Activated naive CD4-positive, alpha-beta T cell treated with anti-CD3 and anti-CD28 coated beads for 36 hours (primary cell): ENCODE results near the gene CAPN5. TPM values are rescaled to one million over a fixed set of nuclear protein-coding genes. Genes with fewer than 3 reads are reported as not detected.

Experiments
- CTCF ChIA-PET: fragments of 350-600 bp; sonication (Branson Sonifier 250); formaldehyde crosslinking; loops from one replicate; lab custom pipeline; 2021; ENCODE audit warnings: antibody characterized with exemption; lab: Charles Lee
- DNase-seq: peaks from one replicate; pipeline ENCODE4 v3.0.0-alpha.2; 2020
- H3K27ac Mint-ChIP-seq: one replicate; pipeline ENCODE4 v1.8.0; 2021; ENCODE audit warnings: mild to moderate bottlenecking, mixed read lengths
- H3K27me3 Mint-ChIP-seq: one replicate; pipeline ENCODE4 v1.8.0; 2021; ENCODE audit warnings: low read depth, mixed read lengths
- H3K36me3 Mint-ChIP-seq: one replicate; pipeline ENCODE4 v1.8.0; 2021; ENCODE audit warnings: low read depth, mixed read lengths
- H3K4me1 Mint-ChIP-seq: one replicate; pipeline ENCODE4 v1.8.0; 2021; ENCODE audit warnings: low read depth, mixed read lengths
- H3K4me3 Mint-ChIP-seq: one replicate; pipeline ENCODE4 v1.8.0; 2021; ENCODE audit warnings: mild to moderate bottlenecking, moderate library complexity, mixed read lengths
- H3K9me3 Mint-ChIP-seq: one replicate; pipeline ENCODE4 v1.8.0; 2021; ENCODE audit warnings: mixed read lengths
- intact Hi-C: fragments of 100-400 bp; cut with micrococcal nuclease; formaldehyde crosslinking; loops from one replicate; pipeline ENCODE4 v1.15.1; 2023
- total RNA-seq, 2 experiments: library from RNA; stranded (reverse); gene quantifications; one replicate each; pipeline ENCODE4 v1.2.3, GENCODE V29; 2021

The CAPN5 gene
- total RNA-seq, 2 experiments from 2014 or later = 0.79 to 1.5 TPM

DNA sequence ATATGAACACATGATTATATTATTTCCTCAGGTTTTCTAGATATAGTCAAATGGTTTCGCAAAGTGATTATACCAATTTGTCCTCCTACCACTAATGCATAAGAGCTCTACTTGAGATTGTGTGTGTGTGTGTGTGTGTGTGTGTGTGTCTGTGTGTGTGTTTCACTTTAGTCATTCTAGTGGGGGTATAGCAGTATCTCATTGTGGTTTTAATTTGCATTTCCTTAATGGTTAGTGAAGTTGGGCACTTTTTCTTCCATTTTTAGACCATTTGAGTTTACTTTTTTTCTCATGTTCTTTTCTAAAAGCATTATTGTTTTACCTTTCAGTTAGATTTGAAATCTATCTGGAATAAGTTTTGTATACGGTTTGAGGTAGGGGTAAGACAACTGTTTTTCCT is 12.9 kb downstream of the CAPN5 start:
- H3K27ac Mint-ChIP-seq = no peak overlapping the region
- H3K9me3 Mint-ChIP-seq = peaks cover 6% of the 10 kb centered on the region
- intact Hi-C loops = no loop called here
- H3K36me3 Mint-ChIP-seq = no peaks in the 10 kb centered on the region
- H3K4me1 Mint-ChIP-seq = peaks cover 17% of the 10 kb centered on the region
- CTCF ChIA-PET = interaction anchor here (0.5 to 5.0 kb wide), 3 partner anchors 12 to 160 kb away, joined by 3 to 51 read pairs (median 3); no protein-coding TSS in a partner anchor
- DNase-seq = no peak
- no peaks in the 10 kb centered on the region for H3K27me3 Mint-ChIP-seq
- no peak overlapping the region for H3K4me3 Mint-ChIP-seq

DNA sequence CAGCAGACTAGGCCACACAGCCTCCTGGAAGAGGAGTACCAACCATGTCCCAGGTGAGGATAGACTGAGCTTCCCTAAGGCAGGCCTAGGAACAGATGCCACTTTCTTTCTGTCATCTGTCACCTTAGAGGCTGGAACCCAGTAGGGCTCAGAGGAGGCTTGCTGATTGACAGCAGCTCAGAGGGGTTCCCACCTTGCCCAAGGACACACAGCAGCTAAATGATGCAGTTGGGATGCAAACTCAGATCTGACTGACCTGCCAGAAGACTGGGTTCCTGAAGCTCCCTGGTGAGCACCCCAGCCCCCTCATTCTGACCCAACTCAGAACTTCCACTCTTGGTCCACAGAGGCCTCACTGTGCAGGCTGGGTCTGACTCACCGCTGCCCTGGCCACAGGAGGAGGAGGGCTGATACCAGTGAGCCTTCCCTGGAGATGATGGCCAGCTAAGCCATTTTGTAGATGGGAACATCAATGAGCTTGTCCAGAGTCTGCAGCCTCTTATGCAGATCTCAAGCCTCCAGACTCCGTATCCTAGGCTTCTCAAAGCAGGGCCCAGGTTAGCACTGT is 14.0 kb downstream of the CAPN5 start:
- peaks cover 17% of the 10 kb centered on the region for H3K4me1 Mint-ChIP-seq
- H3K36me3 Mint-ChIP-seq = no peaks in the 10 kb centered on the region
- peaks cover 6% of the 10 kb centered on the region for H3K9me3 Mint-ChIP-seq
- H3K27ac Mint-ChIP-seq = no peak overlapping the region
- H3K4me3 Mint-ChIP-seq = no peak overlapping the region
- DNase-seq = no peak
- H3K27me3 Mint-ChIP-seq = no peaks in the 10 kb centered on the region
- intact Hi-C loops = no loop called here
- CTCF ChIA-PET = interaction anchor here (0.6 to 5.0 kb wide), 5 partner anchors 11 to 162 kb away, joined by 3 to 51 read pairs (median 4); no protein-coding TSS in a partner anchor

DNA sequence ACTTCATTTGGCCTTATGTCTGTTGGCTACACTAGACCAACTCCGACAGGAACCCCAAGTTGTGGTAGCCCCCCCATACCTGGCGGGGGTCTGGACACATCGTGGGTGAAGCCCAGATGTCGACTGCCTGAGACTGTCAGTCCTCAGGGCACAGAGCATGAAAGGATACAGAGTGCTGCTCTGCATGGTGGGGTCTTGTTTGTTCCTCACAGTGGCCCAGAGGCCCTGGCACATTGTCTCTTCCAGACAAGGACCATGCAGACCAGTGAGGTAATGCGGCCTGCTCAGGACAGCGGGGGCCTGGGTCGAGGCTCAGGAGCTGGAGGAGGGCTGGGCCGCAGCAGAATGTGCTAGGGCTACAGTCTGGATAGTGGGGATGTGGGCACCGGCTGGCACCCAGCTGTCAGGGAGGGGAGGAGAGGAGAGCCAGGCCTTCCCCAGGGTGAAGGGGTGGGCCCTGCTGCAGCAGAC is 14.6 kb downstream of the CAPN5 start:
- intact Hi-C loops = no loop called here
- CTCF ChIA-PET = interaction anchor here (0.7 to 5.0 kb wide), 7 partner anchors 10 to 163 kb away, joined by 3 to 51 read pairs (median 4); no protein-coding TSS in a partner anchor
- Mint-ChIP-seq H3K27ac (peak overlapping the region; percentile 30), H3K9me3 (peaks cover 6% of the 10 kb centered on the region), H3K4me1 (peaks cover 17% of the 10 kb centered on the region), H3K27me3 (no peaks in the 10 kb centered on the region), H3K36me3 (no peaks in the 10 kb centered on the region), H3K4me3 (no peak overlapping the region)
- DNase-seq = no peak

DNA sequence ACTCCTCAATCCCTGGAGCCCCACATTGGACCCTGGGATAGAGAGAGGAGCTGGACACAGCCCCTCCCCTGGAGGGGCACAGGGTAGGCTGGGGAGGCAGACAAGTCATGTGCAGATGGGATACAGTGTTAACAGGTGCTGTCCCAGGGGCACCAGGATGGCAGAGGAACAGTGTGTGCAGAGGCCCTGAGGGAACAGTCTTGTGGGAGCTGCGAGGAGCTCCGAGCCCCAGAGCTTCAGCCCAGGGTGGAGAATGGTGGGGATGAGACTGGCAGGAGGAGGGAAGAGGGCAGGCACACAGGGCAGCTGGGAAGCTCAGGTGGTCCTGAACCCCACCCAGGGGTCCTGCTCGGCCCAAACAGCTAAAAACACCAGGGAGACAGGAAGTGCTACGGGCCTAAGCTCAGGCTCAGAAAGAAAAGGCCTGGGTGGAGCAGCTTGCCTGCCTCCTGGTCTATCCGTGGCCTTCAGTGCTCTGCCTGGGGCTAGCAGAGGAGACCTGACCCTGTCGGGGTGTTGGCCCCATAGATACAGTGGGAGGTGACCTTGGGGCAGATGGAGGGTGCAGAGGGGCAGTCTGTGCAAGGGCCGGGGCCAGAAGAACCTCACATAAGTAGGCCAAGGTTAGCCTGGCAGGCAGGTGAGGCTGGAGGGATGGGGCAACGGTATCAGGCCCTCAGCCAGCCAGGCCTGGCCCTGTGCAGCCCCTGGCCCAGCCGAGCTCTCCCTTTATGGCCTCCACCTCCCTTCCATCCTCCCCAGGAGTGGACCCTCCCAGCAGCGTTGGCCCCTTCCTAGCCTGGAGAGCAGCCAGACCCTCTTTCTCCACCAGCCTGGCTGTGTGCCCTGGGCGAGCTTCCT is 15.4 kb downstream of the CAPN5 start:
- H3K27ac Mint-ChIP-seq = peak overlapping the region; percentile 89
- DNase-seq = no peak
- peaks cover 6% of the 10 kb centered on the region for H3K9me3 Mint-ChIP-seq
- peak overlapping the region; percentile 74 for H3K4me3 Mint-ChIP-seq
- no peaks in the 10 kb centered on the region for H3K36me3 Mint-ChIP-seq
- H3K27me3 Mint-ChIP-seq = no peaks in the 10 kb centered on the region
- CTCF ChIA-PET = interaction anchor here (0.6 to 5.0 kb wide), 10 partner anchors 9 to 377 kb away, joined by 3 to 51 read pairs (median 4); no protein-coding TSS in a partner anchor
- peaks cover 17% of the 10 kb centered on the region for H3K4me1 Mint-ChIP-seq
- intact Hi-C loops = loop anchor here (2.0 kb wide), 1 partner anchor 15 kb away; the partner anchor contains the start of gene CAPN5

DNA sequence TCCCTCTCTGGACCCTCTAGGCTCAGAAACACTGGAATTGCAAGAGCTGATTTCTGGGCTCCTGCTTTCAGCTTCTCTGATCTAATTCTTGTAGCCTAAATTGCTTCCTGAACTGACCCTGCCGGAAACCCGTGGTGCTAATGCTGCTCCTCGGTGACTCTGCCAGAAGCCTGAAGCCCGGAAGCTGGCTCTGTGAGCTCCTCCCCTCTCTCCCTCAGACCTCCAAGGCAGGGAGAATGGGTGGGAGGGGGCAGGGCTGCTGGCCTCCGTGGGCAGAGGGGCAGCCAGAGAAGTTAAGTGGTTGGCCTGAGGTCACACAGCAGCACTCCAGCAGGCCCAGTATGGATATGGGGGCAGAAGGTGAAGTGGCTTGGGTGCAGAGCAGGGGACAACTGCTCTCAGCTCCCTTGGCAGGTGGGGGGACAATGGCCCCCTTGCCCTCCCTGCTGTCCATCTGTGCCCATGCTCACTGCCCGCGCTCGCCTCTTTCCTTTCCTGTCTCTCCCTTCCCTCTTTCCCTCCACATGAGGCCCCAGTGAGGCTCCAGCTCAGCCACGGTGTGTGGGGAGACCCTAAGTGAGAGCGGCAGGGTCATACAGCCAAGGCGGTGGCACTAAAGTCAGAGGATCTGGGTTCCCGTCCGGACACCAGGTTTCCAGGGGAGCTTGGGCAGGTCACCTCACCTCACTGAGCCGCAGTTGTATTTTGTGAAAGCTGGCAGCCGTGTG is 16.2 kb downstream of the CAPN5 start:
- Mint-ChIP-seq H3K4me1 (peaks cover 17% of the 10 kb centered on the region), H3K4me3 (peak overlapping the region; percentile 74), H3K36me3 (no peaks in the 10 kb centered on the region), H3K27me3 (no peaks in the 10 kb centered on the region), H3K9me3 (peaks cover 6% of the 10 kb centered on the region), H3K27ac (peak overlapping the region; percentile 89)
- CTCF ChIA-PET = interaction anchor here (0.6 to 5.0 kb wide), 6 partner anchors 8 to 163 kb away, joined by 3 to 51 read pairs (median 5); no protein-coding TSS in a partner anchor
- peak; percentile 78 for DNase-seq
- intact Hi-C loops = loop anchor here (2.0 kb wide), 1 partner anchor 16 kb away; the partner anchor contains the start of gene CAPN5

DNA sequence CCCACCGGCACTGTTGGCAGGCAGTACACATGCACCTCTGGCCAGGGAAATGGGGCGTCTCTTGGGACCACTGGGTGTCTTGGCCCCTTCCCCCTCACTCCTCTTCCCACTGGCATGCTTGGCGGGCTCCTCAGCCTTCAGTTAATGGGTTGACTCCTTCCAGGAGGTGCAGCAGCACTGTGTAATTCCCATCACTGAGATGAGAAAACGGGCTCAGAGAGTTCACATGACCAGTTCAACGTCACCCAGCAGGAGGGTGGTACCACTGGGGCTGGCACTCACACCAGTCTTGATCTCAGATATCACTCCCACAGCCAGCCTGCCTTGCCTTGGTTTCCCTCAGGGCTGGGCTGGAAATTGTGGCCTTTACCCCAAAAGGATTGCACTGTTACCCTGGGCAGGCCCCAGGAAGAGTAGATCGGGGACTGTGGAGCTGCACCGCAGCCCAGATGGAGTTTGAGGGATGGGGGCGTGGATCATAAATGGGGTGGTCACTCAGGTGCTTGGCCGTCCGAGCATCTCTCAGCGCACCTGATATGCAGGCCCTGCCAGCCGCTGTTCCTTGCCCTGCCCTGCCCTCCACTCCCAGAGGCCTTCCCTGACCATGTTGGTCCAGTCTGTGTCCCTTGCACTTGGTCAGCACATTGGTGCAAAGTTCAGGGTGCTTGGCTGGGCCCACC is 16.9 kb downstream of the CAPN5 start:
- H3K4me3 Mint-ChIP-seq = no peak overlapping the region
- H3K36me3 Mint-ChIP-seq = no peaks in the 10 kb centered on the region
- peaks cover 17% of the 10 kb centered on the region for H3K4me1 Mint-ChIP-seq
- intact Hi-C loops = loop anchor here (2.0 kb wide), 1 partner anchor 17 kb away; the partner anchor contains the start of gene CAPN5
- H3K27ac Mint-ChIP-seq = peak overlapping the region; percentile 89
- no peaks in the 10 kb centered on the region for H3K27me3 Mint-ChIP-seq
- CTCF ChIA-PET = interaction anchor here (2.3 to 5.0 kb wide), 2 partner anchors 8 to 36 kb away, joined by 7 to 51 read pairs; no protein-coding TSS in a partner anchor
- peaks cover 2% of the 10 kb centered on the region for H3K9me3 Mint-ChIP-seq
- no peak for DNase-seq

DNA sequence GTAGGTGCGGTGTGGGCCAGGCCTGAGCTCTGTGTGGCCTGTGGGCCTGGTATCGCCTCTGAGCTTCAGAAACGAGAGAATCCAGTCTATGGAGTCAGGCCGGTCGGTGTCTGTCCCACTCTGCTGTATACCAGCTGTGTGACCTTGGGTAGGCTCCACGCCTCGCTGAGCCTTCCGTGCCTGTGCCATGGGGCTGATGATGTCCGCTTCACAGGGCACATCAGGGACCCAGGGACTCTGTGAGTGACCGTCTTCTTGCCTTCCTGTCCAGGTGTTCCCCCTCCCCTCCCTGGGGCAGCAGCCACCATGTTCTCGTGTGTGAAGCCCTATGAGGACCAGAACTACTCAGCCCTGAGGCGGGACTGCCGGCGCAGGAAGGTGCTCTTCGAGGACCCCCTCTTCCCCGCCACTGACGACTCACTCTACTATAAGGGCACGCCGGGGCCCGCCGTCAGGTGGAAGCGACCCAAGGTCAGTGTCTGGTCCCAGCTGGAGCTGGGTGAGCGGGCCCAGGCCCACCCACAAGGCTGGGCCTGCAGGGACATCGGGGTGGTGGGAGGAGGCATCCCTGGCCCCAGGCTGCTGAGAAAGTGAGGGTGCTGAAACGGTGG is 17.9 kb downstream of the CAPN5 start:
- Mint-ChIP-seq H3K27me3 (no peaks in the 10 kb centered on the region), H3K4me1 (peaks cover 17% of the 10 kb centered on the region), H3K4me3 (no peak overlapping the region), H3K9me3 (no peaks in the 10 kb centered on the region), H3K36me3 (no peaks in the 10 kb centered on the region), H3K27ac (no peak overlapping the region)
- DNase-seq = no peak
- intact Hi-C loops = no loop called here
- CTCF ChIA-PET = no interaction called here

DNA sequence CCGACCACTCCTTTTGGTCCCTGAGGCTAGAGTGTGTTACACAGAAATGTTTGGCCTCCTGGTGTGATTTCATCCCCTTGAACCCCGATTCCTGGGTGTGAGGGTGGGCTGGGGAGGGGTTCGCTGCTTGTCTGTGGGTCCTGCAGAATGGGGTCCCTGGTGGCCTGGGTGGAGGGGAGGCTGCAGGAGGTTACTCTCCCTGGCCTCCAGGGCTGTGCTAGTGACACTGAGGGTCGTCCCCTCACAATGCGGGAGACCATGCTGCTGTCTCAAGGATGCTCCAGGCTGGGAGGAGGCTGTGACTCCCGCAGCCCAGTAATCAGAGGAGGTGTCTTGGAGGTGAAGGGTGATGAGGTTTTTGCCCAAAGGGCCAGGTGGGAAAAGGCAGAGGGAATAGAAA is 18.9 kb downstream of the CAPN5 start:
- H3K4me3 Mint-ChIP-seq = no peak overlapping the region
- intact Hi-C loops = no loop called here
- DNase-seq = no peak
- H3K4me1 Mint-ChIP-seq = peaks cover 18% of the 10 kb centered on the region
- no peaks in the 10 kb centered on the region for H3K27me3 Mint-ChIP-seq
- H3K36me3 Mint-ChIP-seq = no peaks in the 10 kb centered on the region
- no peak overlapping the region for H3K27ac Mint-ChIP-seq
- no peaks in the 10 kb centered on the region for H3K9me3 Mint-ChIP-seq
- CTCF ChIA-PET = interaction anchor here (1.5 kb wide), 1 partner anchor 38 kb away, joined by 3 read pairs; no protein-coding TSS in a partner anchor

DNA sequence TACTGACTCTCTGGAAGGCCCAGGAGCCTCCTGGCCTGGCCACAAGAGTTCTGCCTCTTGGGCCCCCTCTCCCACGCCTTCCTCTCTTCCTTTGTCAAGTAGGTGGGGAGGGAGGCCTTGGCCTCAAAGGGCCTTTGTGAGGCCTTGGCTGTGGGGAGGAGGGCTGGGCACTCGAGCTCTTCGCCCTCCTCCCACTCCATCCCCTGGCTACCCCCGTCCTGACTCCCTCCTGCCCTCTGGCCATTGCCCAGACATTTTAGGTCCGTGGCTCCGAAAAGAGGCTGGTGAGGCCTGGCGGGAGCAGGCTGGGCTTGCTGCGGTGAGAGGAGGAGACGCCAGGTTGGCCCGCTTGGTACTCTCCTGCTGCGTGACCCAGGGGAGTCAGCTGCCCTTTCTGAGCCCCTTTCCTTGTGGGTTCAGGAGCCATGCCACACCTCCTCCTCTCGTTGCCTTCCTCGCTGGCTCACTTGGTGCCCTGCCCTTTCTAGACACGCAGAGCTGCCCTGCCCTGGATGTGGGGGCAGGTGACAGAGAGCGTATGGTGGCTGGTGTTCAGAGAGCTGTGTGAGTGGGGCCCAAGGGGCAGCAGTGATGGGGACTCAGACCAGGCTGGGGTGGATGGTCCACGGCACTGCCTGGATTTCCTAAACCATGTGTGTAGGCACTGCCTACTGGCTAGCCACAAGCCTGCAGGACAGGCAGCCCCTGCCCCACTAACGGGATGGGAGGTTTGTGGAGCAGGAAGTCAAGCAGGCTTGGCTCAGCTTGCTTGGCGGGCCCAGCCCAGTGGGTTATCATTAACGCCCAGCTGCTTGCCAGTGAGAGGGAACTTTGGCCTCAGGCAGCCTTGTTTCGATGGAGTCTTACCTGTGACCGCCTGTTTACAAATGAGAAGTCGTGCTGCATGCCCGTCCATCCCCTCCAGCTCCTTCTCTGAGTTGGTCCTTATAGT is 20.0 kb downstream of the CAPN5 start:
- Mint-ChIP-seq H3K4me3 (no peak overlapping the region), H3K27me3 (no peaks in the 10 kb centered on the region), H3K9me3 (no peaks in the 10 kb centered on the region), H3K27ac (no peak overlapping the region), H3K36me3 (no peaks in the 10 kb centered on the region), H3K4me1 (peaks cover 22% of the 10 kb centered on the region)
- no peak for DNase-seq
- CTCF ChIA-PET = interaction anchor here (1.5 kb wide), 1 partner anchor 39 kb away, joined by 3 read pairs; no protein-coding TSS in a partner anchor
- intact Hi-C loops = no loop called here

DNA sequence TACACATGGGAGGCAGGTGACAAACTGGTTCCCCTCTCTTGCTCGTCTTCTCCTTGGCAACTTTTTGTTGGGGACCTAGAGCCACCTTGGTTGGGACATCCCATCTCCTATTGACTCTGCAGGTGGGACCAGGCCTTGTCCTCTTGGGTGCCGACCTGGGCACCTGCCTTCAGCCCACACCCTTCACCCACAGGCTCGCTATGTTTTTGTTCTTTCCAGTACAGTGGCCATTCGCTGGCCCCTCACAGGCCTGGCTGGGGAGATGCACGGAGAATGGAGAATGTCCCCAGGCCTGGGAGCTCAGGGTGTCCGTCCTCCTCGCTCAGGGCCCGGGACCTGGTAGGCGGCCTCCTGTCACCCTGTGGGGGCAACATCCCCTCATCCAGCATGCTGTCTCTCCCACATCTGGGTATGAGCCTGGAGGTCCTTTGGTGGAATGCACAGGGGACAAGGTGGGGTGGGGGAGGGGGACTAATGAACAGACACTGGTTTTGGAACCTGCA is 21.0 kb downstream of the CAPN5 start:
- Mint-ChIP-seq H3K4me3 (no peak overlapping the region), H3K27ac (no peak overlapping the region)
- CTCF ChIA-PET = interaction anchor here (2.1 kb wide), 1 partner anchor 40 kb away, joined by 6 read pairs; no protein-coding TSS in a partner anchor

More for the DNA sequence above, 21.0 kb downstream of the CAPN5 start:
- Mint-ChIP-seq H3K9me3 (no peaks in the 10 kb centered on the region), H3K4me1 (peaks cover 13% of the 10 kb centered on the region), H3K27me3 (no peaks in the 10 kb centered on the region), H3K36me3 (no peaks in the 10 kb centered on the region)
- intact Hi-C loops = no loop called here
- no peak for DNase-seq
